ENCODE measurements around the gene WWOX. TPM values are rescaled to one million over a fixed set of nuclear protein-coding genes. Genes with fewer than 3 reads are reported as not detected.

The WWOX gene
- polyA plus RNA-seq, 1 donor (not counting 4 experiments of a cell fraction or from before 2014, with no cell fraction given), result 5.1 TPM

GRCh38 chr16:78744796-78745107 lies 645.3 kb downstream of the WWOX start:
- Histone ChIP-seq H3K27ac (ENCODE audit: control insufficient read depth, insufficient read depth, low read length) (no peak overlapping the region), H3K9ac (ENCODE audit: control insufficient read depth, extremely low read depth, insufficient read depth, low read length) (no peak overlapping the region), H4K20me1 (ENCODE audit: control insufficient read depth, extremely low read depth, insufficient read depth, low read length) (no peaks in the 10 kb centered on the region), H3K27me3 (ENCODE audit: control insufficient read depth, extremely low read depth, insufficient read depth, low read length) (no peaks in the 10 kb centered on the region), H3K4me3 (ENCODE audit: control insufficient read depth in 2 of 3, extremely low read depth in 1 of 3, insufficient read depth in 2 of 3, low read depth in 1 of 3, low read length in 3 of 3) (no peak overlapping the region), H3K4me2 (ENCODE audit: control insufficient read depth, extremely low read depth, insufficient read depth, low read depth, low read length) (no peak overlapping the region), H3K9me3 (ENCODE audit: control insufficient read depth, low read depth, low read length) (no peaks in the 10 kb centered on the region), H3K9me1 (ENCODE audit: control insufficient read depth, extremely low read depth, insufficient read depth, low read length) (no peaks in the 10 kb centered on the region), H3K36me3 (ENCODE audit: control insufficient read depth in 2 of 2, extremely low read depth in 1 of 2, insufficient read depth in 2 of 2, low read length in 2 of 2) (no peaks in the 10 kb centered on the region), H3K4me1 (ENCODE audit: control insufficient read depth, extremely low read depth, insufficient read depth, low read length) (peaks cover 10% of the 10 kb centered on the region), H3K79me2 (ENCODE audit: control insufficient read depth, insufficient read depth, low read length) (no peaks in the 10 kb centered on the region), H2AFZ (ENCODE audit: control insufficient read depth, low read length) (no peak overlapping the region)
- TF ChIP-seq EZH2 (IDR thresholded peaks at IDR 0.05; ENCODE audit: low read length) (no peak), CTCF (optimal IDR thresholded peaks at IDR 0.05 in 1 of 3, IDR thresholded peaks at IDR 0.05 in 1 of 3, conservative IDR thresholded peaks at IDR 0.05 in 1 of 3; ENCODE audit: extremely low read depth in 1 of 3, insufficient read depth in 2 of 3, low read length in 3 of 3) (no peak)
- no peak for FAIRE-seq
- dilution Hi-C loops (cut with MboI; ENCODE audit: extremely low pct_ligation_motif_present, low sequenced_read_pairs), result no loop called here
- no peak for DNase-seq (ENCODE audit: low read depth, low spot score)

DNA sequence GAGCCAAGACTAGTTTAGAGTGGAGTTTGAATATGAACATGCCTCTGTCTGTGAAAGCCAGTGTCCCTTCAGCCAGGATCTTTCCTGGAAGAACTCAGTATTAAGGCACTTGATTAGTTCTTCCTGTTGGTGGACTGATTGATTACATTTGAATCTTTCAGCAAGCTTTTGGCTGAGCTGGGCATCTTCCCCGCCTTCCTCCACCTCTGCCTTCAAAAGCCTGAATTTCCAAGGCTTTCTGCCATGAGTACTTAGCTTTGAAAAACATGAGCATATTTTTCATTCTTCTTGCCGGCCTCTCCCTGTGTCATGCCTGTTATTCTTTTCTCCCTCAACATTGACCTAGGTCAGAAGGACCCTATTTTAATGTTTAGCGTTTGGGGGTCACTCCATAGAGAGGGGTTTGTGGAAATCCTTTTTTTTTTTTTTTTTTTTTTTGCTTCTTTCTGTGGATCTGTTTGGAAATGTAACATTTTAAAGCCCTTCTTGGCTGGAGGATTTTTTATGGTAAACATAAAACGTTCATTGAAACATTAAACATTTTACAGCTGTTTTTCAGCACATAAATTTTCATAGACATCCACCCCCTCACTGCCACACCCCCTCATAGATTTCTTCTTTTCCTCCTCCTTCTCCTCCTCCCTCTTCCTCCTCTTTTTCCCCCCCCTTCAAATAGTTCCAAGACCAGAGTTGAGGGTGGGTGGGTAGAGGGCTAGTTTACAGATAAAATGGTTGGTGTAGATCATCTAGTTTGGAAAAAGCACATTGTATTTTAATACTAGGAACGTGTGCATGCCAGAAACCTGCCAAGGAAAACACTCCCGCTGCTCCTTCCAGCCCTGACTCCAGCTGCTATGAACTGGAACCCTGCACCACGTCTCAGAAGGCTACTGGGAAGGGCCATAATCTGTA lies 645.9 kb downstream of the WWOX start:
- peaks cover 10% of the 10 kb centered on the region for H3K4me1 ChIP-seq (ENCODE audit: control insufficient read depth, extremely low read depth, insufficient read depth, low read length)
- dilution Hi-C loops (cut with MboI; ENCODE audit: extremely low pct_ligation_motif_present, low sequenced_read_pairs), result no loop called here
- peak; percentile 9 for FAIRE-seq

More for the DNA sequence above, 645.9 kb downstream of the WWOX start:
- Histone ChIP-seq H3K36me3 (ENCODE audit: control insufficient read depth in 2 of 2, extremely low read depth in 1 of 2, insufficient read depth in 2 of 2, low read length in 2 of 2) (no peaks in the 10 kb centered on the region), H3K4me3 (ENCODE audit: control insufficient read depth in 2 of 3, extremely low read depth in 1 of 3, insufficient read depth in 2 of 3, low read depth in 1 of 3, low read length in 3 of 3) (no peak overlapping the region), H3K9me1 (ENCODE audit: control insufficient read depth, extremely low read depth, insufficient read depth, low read length) (no peaks in the 10 kb centered on the region), H4K20me1 (ENCODE audit: control insufficient read depth, extremely low read depth, insufficient read depth, low read length) (no peaks in the 10 kb centered on the region), H3K4me2 (ENCODE audit: control insufficient read depth, extremely low read depth, insufficient read depth, low read depth, low read length) (no peak overlapping the region), H3K27ac (ENCODE audit: control insufficient read depth, insufficient read depth, low read length) (no peak overlapping the region), H3K27me3 (ENCODE audit: control insufficient read depth, extremely low read depth, insufficient read depth, low read length) (no peaks in the 10 kb centered on the region), H3K9me3 (ENCODE audit: control insufficient read depth, low read depth, low read length) (no peaks in the 10 kb centered on the region), H2AFZ (ENCODE audit: control insufficient read depth, low read length) (no peak overlapping the region), H3K79me2 (ENCODE audit: control insufficient read depth, insufficient read depth, low read length) (no peaks in the 10 kb centered on the region), H3K9ac (ENCODE audit: control insufficient read depth, extremely low read depth, insufficient read depth, low read length) (no peak overlapping the region)
- DNase-seq (ENCODE audit: low read depth, low spot score), result no peak
- no peak for TF ChIP-seq CTCF (optimal IDR thresholded peaks at IDR 0.05 in 1 of 3, IDR thresholded peaks at IDR 0.05 in 1 of 3, conservative IDR thresholded peaks at IDR 0.05 in 1 of 3; ENCODE audit: extremely low read depth in 1 of 3, insufficient read depth in 2 of 3, low read length in 3 of 3)
- TF ChIP-seq EZH2 (IDR thresholded peaks at IDR 0.05; ENCODE audit: low read length), result no peak

All from keratinocyte (primary cell).